Liver (tissue), 9 donors: ENCODE measurements around the gene GPR75. TPM values are rescaled to one million over a fixed set of nuclear protein-coding genes. Genes with fewer than 3 reads are reported as not detected.
A peak's percentile ranks its signal among the peaks of the same experiment; 100 is the strongest.

ENCODE experiments used
- DNase-seq: peaks from one replicate; pipeline ENCODE4 v3.0.0-alpha.2; 2017; ENCODE audit warnings: low spot score
- H3K27ac ChIP-seq, 2 donors: one replicate each; pipeline ENCODE4 v1.7.0; 2013; ENCODE audit warnings: inconsistent platforms in 2 of 2, low read length in 2 of 2, control low read depth in 1 of 2, low read depth in 1 of 2, mild to moderate bottlenecking in 1 of 2
- H3K27me3 ChIP-seq, 4 donors: one replicate each; pipeline versions ENCODE4 v1.6.1 to v1.7.0; 2013; ENCODE audit warnings: low read length in 3 of 4, inconsistent platforms in 1 of 4, mild to moderate bottlenecking in 1 of 4, moderate library complexity in 1 of 4; ENCODE audit not compliant: control insufficient read depth in 4 of 4, insufficient read depth in 4 of 4
- H3K36me3 ChIP-seq, 4 donors: one replicate each; pipeline versions ENCODE4 v1.6.1 to v1.7.0; 2013; ENCODE audit warnings: low read length in 3 of 4, mild to moderate bottlenecking in 3 of 4, low read depth in 1 of 4, moderate library complexity in 1 of 4; ENCODE audit not compliant: control insufficient read depth in 4 of 4, insufficient read depth in 3 of 4
- H3K4me1 ChIP-seq, 4 donors: one replicate each; pipeline versions ENCODE4 v1.6.1 to v1.7.0; 2013; ENCODE audit warnings: low read length in 3 of 4, mild to moderate bottlenecking in 3 of 4, moderate library complexity in 1 of 4; ENCODE audit not compliant: control insufficient read depth in 4 of 4, insufficient read depth in 4 of 4
- H3K4me3 ChIP-seq, 3 donors: one replicate each; pipeline versions ENCODE4 v1.6.1 to v1.7.0; 2013; ENCODE audit warnings: low read length in 3 of 3, control low read depth in 1 of 3, low read depth in 1 of 3, mild to moderate bottlenecking in 1 of 3
- H3K9ac ChIP-seq, 2 donors: one replicate each; pipeline ENCODE4 v1.7.0; 2013; ENCODE audit warnings: low read length in 2 of 2, mild to moderate bottlenecking in 2 of 2, moderate library complexity in 2 of 2, control low read depth in 1 of 2, low read depth in 1 of 2
- H3K9me3 ChIP-seq, 4 donors: one replicate each; pipeline versions ENCODE4 v1.6.1 to v1.7.0; 2013; ENCODE audit warnings: low read length in 3 of 4; ENCODE audit not compliant: control insufficient read depth in 4 of 4
- CTCF ChIP-seq: fragments of 150-350 bp; IDR thresholded peaks from 2 replicates; pipeline ENCODE4 v1.5.1; 2017; ENCODE audit warnings: improper control_type of control experiment, low read depth, low read length; ENCODE audit not compliant: missing input control
- EGR1 ChIP-seq, 2 donors: IDR thresholded peaks; 2 replicates each; pipeline ENCODE4 v1.6.1; 2016 to 2018; ENCODE audit warnings: antibody characterized with exemption in 2 of 2, low read depth in 2 of 2
- FOXA1 ChIP-seq: IDR thresholded peaks from 2 replicates; pipeline ENCODE4 v1.6.1; 2016; ENCODE audit warnings: antibody characterized with exemption
- FOXA2 ChIP-seq: IDR thresholded peaks from 2 replicates; pipeline ENCODE4 v1.6.1; 2016; ENCODE audit warnings: antibody characterized with exemption
- RAD21 ChIP-seq, 2 donors: IDR thresholded peaks; 2 replicates each; pipeline ENCODE4 v1.6.1; 2016; ENCODE audit warnings: antibody characterized with exemption in 2 of 2, mild to moderate bottlenecking in 2 of 2
- REST ChIP-seq: IDR thresholded peaks from 2 replicates; pipeline ENCODE4 v1.6.1; 2016; ENCODE audit warnings: antibody characterized with exemption, mild to moderate bottlenecking
- RXRA ChIP-seq, 2 donors: IDR thresholded peaks; 2 replicates each; pipeline ENCODE4 v1.6.1; 2017 to 2018; ENCODE audit warnings: antibody characterized with exemption in 2 of 2, mild to moderate bottlenecking in 1 of 2
- SP1 ChIP-seq: IDR thresholded peaks from 2 replicates; pipeline ENCODE4 v1.6.1; 2018; ENCODE audit warnings: antibody characterized with exemption, mild to moderate bottlenecking
- TAF1 ChIP-seq: conservative IDR thresholded peaks from 2 replicates; pipeline ENCODE4 v1.6.1; 2016; ENCODE audit warnings: antibody characterized with exemption, mild to moderate bottlenecking
- YY1 ChIP-seq: IDR thresholded peaks from 2 replicates; pipeline ENCODE4 v1.6.1; 2016; ENCODE audit warnings: antibody characterized with exemption, mild to moderate bottlenecking
- WGBS: extraction: QIAGEN DNeasy Blood & Tissue Kit; methylation state at CpG from one replicate; pipeline ENCODE4 v1.1.7; 2013; 5-methylcytosine and 5-hydroxymethylcytosine counted together
- polyA plus RNA-seq, 2 donors: library from polyadenylated mRNA; stranded (reverse) in 1 of 2; unstranded in 1 of 2; fragments of 200-250 nt in 1 of 2; fragments of >200 nt in 1 of 2; fragmentation: Nextera tagmentation in 1 of 2; extraction: Ambion mirVana in 1 of 2; gene quantifications; one replicate each; pipeline versions ENCODE4 v1.2.1 to v1.2.3, GENCODE V29; 2013 to 2015
- total RNA-seq, 2 donors: library from RNA; depleted of rRNA; stranded (reverse); fragments of >200 nt; gene quantifications; one replicate each; pipeline ENCODE4 v1.2.3, GENCODE V29; 2014
- TF ChIP-seq, protein P1 (sequence below): IDR thresholded peaks from 2 replicates; pipeline ENCODE4 v1.6.1; 2016; ENCODE audit warnings: antibody characterized with exemption
- donor health status: healthy.
- donor health status: healthy.
- donor health status: healthy.
- donor health status: healthy.
- donor health status: healthy.

GPR75 gene
- total and polyA plus RNA-seq, 4 donors = 0.21 to 5.4 (median 1.4) TPM

GRCh38 chr2:53828331-53828730, 31.4 kb downstream of the GPR75 start:
- peaks cover 4 to 41% (median 33%) of the 10 kb centered on the region in 4 donors for H3K4me1 ChIP-seq
- WGBS = 89% methylated on average over 4 of the region's 4 CpGs
- H3K36me3 ChIP-seq = no peaks in the 10 kb centered on the region
- TF ChIP-seq EGR1 (IDR thresholded peaks at IDR 0.05; ENCODE audit: low read depth in 2 of 2) = no peak
- TF ChIP-seq SP1 = no peak
- TF ChIP-seq RXRA (IDR thresholded peaks at IDR 0.05) = no peak
- no peaks in the 10 kb centered on the region for H3K27me3 ChIP-seq
- no peak for DNase-seq
- H3K4me3 ChIP-seq = no peak overlapping the region
- H3K27ac ChIP-seq = peak overlapping the region; percentile 57 to 82
- no peak overlapping the region for H3K9ac ChIP-seq
- no peaks in the 10 kb centered on the region for H3K9me3 ChIP-seq

DNA sequence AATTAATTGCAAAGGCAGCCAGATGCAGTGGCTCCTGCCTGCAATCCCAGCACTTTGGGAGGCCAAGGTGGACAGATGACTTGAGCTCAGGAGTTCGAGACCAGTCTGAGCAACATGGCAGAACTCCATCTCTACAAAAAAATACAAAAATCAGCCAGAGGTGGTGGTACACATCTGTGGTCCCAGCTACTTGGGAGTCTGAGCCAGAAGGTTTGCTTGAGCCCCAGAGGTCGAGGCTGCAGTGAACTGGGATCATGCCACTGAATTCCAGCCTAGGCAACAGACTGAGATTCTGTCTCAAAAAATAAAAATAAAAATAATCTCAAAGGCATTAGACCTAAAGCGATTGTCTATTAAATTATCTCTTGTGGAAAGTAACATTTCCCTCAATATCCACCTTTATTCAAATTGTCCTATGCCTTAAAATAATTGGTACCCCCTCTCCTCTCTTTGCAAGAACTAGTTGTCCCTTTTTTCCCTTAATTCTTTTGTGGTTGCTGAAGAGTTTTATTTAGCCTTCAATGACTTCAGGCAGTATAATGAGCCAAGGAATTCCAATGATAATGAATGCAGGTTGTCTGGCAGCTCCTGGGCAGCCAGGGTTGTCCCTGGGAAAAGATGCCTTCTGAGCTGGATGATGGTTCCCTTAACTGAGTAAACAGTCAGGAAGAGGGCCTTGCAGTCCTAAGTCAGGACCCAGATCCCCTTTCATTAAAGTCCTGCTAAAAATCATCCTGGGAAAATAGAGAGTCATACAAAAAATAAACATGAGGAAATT, 32.2 kb downstream of the GPR75 start:
- peak overlapping the region in 1 of 3 donors; percentile 13 for H3K4me3 ChIP-seq

More for the DNA sequence above, 32.2 kb downstream of the GPR75 start:
- Histone ChIP-seq H3K9ac (no peak overlapping the region), H3K27ac (peak overlapping the region; percentile 82 to 86), H3K4me1 (peaks cover 4 to 41% (median 33%) of the 10 kb centered on the region in 4 donors), H3K27me3 (no peaks in the 10 kb centered on the region), H3K36me3 (no peaks in the 10 kb centered on the region), H3K9me3 (no peaks in the 10 kb centered on the region)
- TF ChIP-seq YY1 = no peak
- no peak for TF ChIP-seq SP1
- TF ChIP-seq FOXA1 = no peak
- no peak for TF ChIP-seq RXRA (IDR thresholded peaks at IDR 0.05)
- TF ChIP-seq FOXA2 = no peak
- TF ChIP-seq TAF1 = no peak
- TF ChIP-seq CTCF = no peak
- no peak for TF ChIP-seq REST
- TF ChIP-seq EGR1 (IDR thresholded peaks at IDR 0.05; ENCODE audit: low read depth in 2 of 2) = no peak
- TF ChIP-seq, protein P1, sequence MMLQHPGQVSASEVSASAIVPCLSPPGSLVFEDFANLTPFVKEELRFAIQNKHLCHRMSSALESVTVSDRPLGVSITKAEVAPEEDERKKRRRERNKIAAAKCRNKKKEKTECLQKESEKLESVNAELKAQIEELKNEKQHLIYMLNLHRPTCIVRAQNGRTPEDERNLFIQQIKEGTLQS = no peak
- TF ChIP-seq RAD21 (IDR thresholded peaks at IDR 0.05) = no peak
- no peak for DNase-seq
- 64% methylated on average over 3 of the region's 3 CpGs for WGBS
